Measurements from ENCODE around the gene GPN2. TPM values are rescaled to one million over a fixed set of nuclear protein-coding genes. Genes with fewer than 3 reads are reported as not detected.
"Not testable (repeated sequence)": the region's sequence is repeated elsewhere in the genome, so short reads cannot be mapped to it uniquely, and the experiment has no call there.

GPN2 gene
- total and polyA plus RNA-seq, 2 donors (not counting 1 experiment from before 2014, with no cell fraction given): 15.2 to 43.5 TPM

DNA sequence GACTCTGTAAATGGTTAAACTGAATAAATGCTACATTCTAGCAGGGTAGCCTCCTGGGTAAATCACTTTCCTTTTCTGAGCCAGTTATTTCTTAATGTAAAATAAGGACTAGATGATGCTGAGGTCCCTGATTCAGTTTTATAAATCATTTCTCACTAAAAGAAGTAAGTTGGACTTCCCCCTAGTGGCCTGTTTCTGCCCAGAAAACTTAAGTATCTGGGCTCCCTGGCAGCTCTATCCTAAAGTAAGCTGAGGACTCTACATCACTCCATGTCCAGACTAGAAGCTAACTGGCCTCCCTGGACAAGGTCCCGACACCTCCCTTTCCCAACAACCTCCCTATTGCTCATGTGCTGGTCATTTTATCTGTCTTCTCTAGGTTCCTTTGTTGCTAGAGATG is 3.0 kb downstream of the GPN2 start:
- H3K9ac ChIP-seq (ENCODE audit: low read length): no peak overlapping the region
- H3K27ac ChIP-seq (ENCODE audit: low read length in 2 of 2): no peak overlapping the region
- peaks cover 21 to 54% of the 10 kb centered on the region in 2 experiments for H3K36me3 ChIP-seq (replicated peaks in 1 of 2; ENCODE audit: control extremely low read depth in 1 of 2, control insufficient read depth in 1 of 2, extremely low read depth in 1 of 2, insufficient read depth in 2 of 2, low read length in 1 of 2)
- H3K4me3 ChIP-seq (ENCODE audit: control extremely low read depth in 1 of 5, extremely low read depth in 1 of 5, insufficient read depth in 1 of 5, low read depth in 2 of 5, low read length in 4 of 5): no peak overlapping the region
- DNase-seq (peak; percentile 45), ATAC-seq (ENCODE audit: low read depth) (no peak)
- no peak overlapping the region for H3K4me2 ChIP-seq (replicated peaks; ENCODE audit: low read depth, low read length, poor library complexity, severe bottlenecking)
- H3K79me2 ChIP-seq (ENCODE audit: control insufficient read depth, insufficient read depth, low read length): peaks cover 54% of the 10 kb centered on the region
- H3K9me3 ChIP-seq (ENCODE audit: control extremely low read depth in 1 of 3, control insufficient read depth in 2 of 3, insufficient read depth in 1 of 3, low read length in 2 of 3): peaks cover 0 to 3% (median 0%) of the 10 kb centered on the region in 3 donors
- peaks cover 15 to 21% of the 10 kb centered on the region in 2 donors for H3K4me1 ChIP-seq (ENCODE audit: control insufficient read depth in 2 of 2, insufficient read depth in 2 of 2, low read length in 2 of 2)
- Mint-ChIP-seq H3K27ac (peak overlapping the region; percentile 60), H3K27me3 (no peaks in the 10 kb centered on the region), H3K4me1 (peaks cover 33% of the 10 kb centered on the region), H3K9me3 (ENCODE audit: insufficient read depth) (no peaks in the 10 kb centered on the region), H3K4me3 (peak overlapping the region; percentile 47)
- intact Hi-C loops (cut with micrococcal nuclease): no loop called here
- no peaks in the 10 kb centered on the region for H3K27me3 ChIP-seq (replicated peaks in 1 of 4; ENCODE audit: control extremely low read depth in 1 of 4, control insufficient read depth in 3 of 4, insufficient read depth in 4 of 4, low read length in 3 of 4)
- no peak for TF ChIP-seq EZH2 (IDR thresholded peaks at IDR 0.05; ENCODE audit: borderline replicate concordance, insufficient read depth, low read depth, low read length, poor library complexity, severe bottlenecking)
- TF ChIP-seq, protein P1, sequence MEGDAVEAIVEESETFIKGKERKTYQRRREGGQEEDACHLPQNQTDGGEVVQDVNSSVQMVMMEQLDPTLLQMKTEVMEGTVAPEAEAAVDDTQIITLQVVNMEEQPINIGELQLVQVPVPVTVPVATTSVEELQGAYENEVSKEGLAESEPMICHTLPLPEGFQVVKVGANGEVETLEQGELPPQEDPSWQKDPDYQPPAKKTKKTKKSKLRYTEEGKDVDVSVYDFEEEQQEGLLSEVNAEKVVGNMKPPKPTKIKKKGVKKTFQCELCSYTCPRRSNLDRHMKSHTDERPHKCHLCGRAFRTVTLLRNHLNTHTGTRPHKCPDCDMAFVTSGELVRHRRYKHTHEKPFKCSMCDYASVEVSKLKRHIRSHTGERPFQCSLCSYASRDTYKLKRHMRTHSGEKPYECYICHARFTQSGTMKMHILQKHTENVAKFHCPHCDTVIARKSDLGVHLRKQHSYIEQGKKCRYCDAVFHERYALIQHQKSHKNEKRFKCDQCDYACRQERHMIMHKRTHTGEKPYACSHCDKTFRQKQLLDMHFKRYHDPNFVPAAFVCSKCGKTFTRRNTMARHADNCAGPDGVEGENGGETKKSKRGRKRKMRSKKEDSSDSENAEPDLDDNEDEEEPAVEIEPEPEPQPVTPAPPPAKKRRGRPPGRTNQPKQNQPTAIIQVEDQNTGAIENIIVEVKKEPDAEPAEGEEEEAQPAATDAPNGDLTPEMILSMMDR (IDR thresholded peaks at IDR 0.05): peak; percentile 39
- POLR2A ChIA-PET: interaction anchor here (0.6 to 1.3 kb wide), 3 partner anchors 13 to 35 kb away, joined by 3 to 7 read pairs (median 3); partner anchors contain the start of genes GPATCH3 and NUDC
- CTCF ChIA-PET: interaction anchor here (0.6 to 2.7 kb wide), 11 partner anchors 8 to 1723 kb away, joined by 3 to 9 read pairs (median 4); partner anchors contain the start of gene GPATCH3
- WGBS (ENCODE audit: insufficient coverage): no CpG with 5 or more reads among the region's 1 CpG
- peaks cover 27% of the 10 kb centered on the region for H4K20me1 ChIP-seq (ENCODE audit: control insufficient read depth, insufficient read depth, low read length, poor library complexity, severe bottlenecking)
- H2AFZ ChIP-seq (ENCODE audit: insufficient read depth, low read depth, low read length, poor library complexity, severe bottlenecking): no peak overlapping the region

DNA sequence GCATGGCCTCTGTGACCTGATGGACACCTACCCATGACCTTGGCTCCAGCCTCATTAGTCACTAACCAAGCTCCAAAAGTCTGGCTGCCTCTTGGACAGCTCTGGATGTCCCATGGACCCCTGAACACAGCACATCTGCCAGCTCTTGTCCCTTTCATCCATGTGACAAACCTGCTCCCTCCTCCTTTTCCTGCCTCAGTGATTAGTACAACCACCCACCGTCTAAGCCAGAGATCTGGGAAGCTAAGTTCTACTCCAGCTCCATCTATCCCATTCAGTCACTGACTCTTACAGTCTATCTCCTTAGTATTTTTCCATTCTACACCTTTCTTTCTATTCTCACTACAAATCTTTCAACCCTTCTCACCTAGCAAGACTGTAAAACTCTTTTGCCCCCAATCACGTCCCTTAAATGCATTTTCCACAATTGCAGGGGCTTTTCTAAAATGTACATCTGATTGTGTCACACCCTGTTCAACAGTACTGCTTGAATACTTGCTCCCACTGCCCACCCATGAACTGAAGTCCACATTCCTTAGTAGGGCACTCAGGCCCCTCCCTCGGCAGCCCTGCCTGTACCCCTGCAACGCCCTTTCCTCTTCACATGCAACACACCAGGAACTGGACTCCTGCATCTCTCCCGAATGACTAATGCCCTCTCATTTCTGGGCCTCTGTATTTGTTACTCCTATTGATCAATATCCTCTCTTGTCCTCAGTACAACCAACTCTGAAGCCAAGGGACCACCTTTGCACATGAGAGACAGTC is 7.2 kb downstream of the GPN2 start:
- Mint-ChIP-seq H3K4me3 (no peak overlapping the region), H3K27ac (no peak overlapping the region), H3K4me1 (peaks cover 8% of the 10 kb centered on the region), H3K9me3 (ENCODE audit: insufficient read depth) (no peaks in the 10 kb centered on the region), H3K27me3 (no peaks in the 10 kb centered on the region)
- no peak for DNase-seq
- WGBS (ENCODE audit: insufficient coverage): 97% methylated on average over 5 of the region's 5 CpGs
- no peak for ATAC-seq (ENCODE audit: low read depth)
- Histone ChIP-seq H4K20me1 (ENCODE audit: control insufficient read depth, insufficient read depth, low read length, poor library complexity, severe bottlenecking) (peaks cover 9% of the 10 kb centered on the region), H3K27me3 (replicated peaks in 1 of 4; ENCODE audit: control extremely low read depth in 1 of 4, control insufficient read depth in 3 of 4, insufficient read depth in 4 of 4, low read length in 3 of 4) (no peaks in the 10 kb centered on the region), H2AFZ (ENCODE audit: insufficient read depth, low read depth, low read length, poor library complexity, severe bottlenecking) (no peak overlapping the region), H3K27ac (ENCODE audit: low read length in 2 of 2) (no peak overlapping the region), H3K79me2 (ENCODE audit: control insufficient read depth, insufficient read depth, low read length) (peaks cover 35% of the 10 kb centered on the region), H3K9me3 (ENCODE audit: control extremely low read depth in 1 of 3, control insufficient read depth in 2 of 3, insufficient read depth in 1 of 3, low read length in 2 of 3) (no peaks in the 10 kb centered on the region), H3K4me3 (ENCODE audit: control extremely low read depth in 1 of 5, extremely low read depth in 1 of 5, insufficient read depth in 1 of 5, low read depth in 2 of 5, low read length in 4 of 5) (no peak overlapping the region), H3K9ac (ENCODE audit: low read length) (no peak overlapping the region), H3K4me1 (ENCODE audit: control insufficient read depth in 2 of 2, insufficient read depth in 2 of 2, low read length in 2 of 2) (peaks cover 0 to under 1% of the 10 kb centered on the region in 2 donors), H3K4me2 (replicated peaks; ENCODE audit: low read depth, low read length, poor library complexity, severe bottlenecking) (no peak overlapping the region), H3K36me3 (replicated peaks in 1 of 2; ENCODE audit: control extremely low read depth in 1 of 2, control insufficient read depth in 1 of 2, extremely low read depth in 1 of 2, insufficient read depth in 2 of 2, low read length in 1 of 2) (peaks cover 26 to 71% of the 10 kb centered on the region in 2 experiments)
- CTCF ChIA-PET: interaction anchor here (0.6 to 7.3 kb wide), 8 partner anchors 7 to 345 kb away, joined by 3 to 79 read pairs (median 7); partner anchors contain the start of gene GPN2
- POLR2A ChIA-PET: no interaction called here
- intact Hi-C loops (cut with micrococcal nuclease): no loop called here
- TF ChIP-seq, protein P1 (IDR thresholded peaks at IDR 0.05): no peak
- TF ChIP-seq EZH2 (IDR thresholded peaks at IDR 0.05; ENCODE audit: borderline replicate concordance, insufficient read depth, low read depth, low read length, poor library complexity, severe bottlenecking): no peak

DNA sequence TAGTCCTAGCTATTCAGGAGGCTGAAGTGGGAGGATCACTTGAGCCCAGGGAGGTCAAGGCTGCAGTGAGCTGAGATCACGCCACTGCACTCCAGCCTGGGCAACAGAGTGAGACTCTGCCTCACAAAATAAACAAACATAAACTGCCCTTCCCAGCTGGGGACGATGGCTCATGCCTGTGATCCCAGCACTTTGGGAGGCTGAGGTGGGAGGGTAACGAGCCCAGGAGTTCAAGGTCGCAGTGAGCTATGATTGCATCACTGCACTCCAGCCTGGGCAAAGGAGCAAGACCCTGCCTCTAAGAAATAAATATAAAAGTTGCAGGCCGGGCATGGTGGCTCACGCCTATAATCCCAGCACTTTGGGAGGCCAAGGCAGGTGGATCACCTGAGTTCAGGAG is 8.5 kb downstream of the GPN2 start:
- H3K4me1 ChIP-seq (ENCODE audit: control insufficient read depth in 2 of 2, insufficient read depth in 2 of 2, low read length in 2 of 2); intact Hi-C loops (cut with micrococcal nuclease); ATAC-seq (ENCODE audit: low read depth): not testable (repeated sequence)

More for the DNA sequence above, 8.5 kb downstream of the GPN2 start:
- H2AFZ ChIP-seq (ENCODE audit: insufficient read depth, low read depth, low read length, poor library complexity, severe bottlenecking); POLR2A ChIA-PET; H3K4me3 Mint-ChIP-seq; H3K4me3 ChIP-seq (ENCODE audit: control extremely low read depth in 1 of 5, extremely low read depth in 1 of 5, insufficient read depth in 1 of 5, low read depth in 2 of 5, low read length in 4 of 5); H3K27ac ChIP-seq (ENCODE audit: low read length in 2 of 2); H3K27ac Mint-ChIP-seq; H3K9ac ChIP-seq (ENCODE audit: low read length); H3K9me3 ChIP-seq (ENCODE audit: control extremely low read depth in 1 of 3, control insufficient read depth in 2 of 3, insufficient read depth in 1 of 3, low read length in 2 of 3); H3K9me3 Mint-ChIP-seq (ENCODE audit: insufficient read depth); H3K4me1 Mint-ChIP-seq; H3K27me3 ChIP-seq (replicated peaks in 1 of 4; ENCODE audit: control extremely low read depth in 1 of 4, control insufficient read depth in 3 of 4, insufficient read depth in 4 of 4, low read length in 3 of 4); DNase-seq; H3K27me3 Mint-ChIP-seq; H3K4me2 ChIP-seq (replicated peaks; ENCODE audit: low read depth, low read length, poor library complexity, severe bottlenecking): not testable (repeated sequence)
- 100% methylated on average over 5 of the region's 6 CpGs for WGBS (ENCODE audit: insufficient coverage)
- peaks cover 37% of the 10 kb centered on the region for H3K79me2 ChIP-seq (ENCODE audit: control insufficient read depth, insufficient read depth, low read length)
- H3K36me3 ChIP-seq (replicated peaks in 1 of 2; ENCODE audit: control extremely low read depth in 1 of 2, control insufficient read depth in 1 of 2, extremely low read depth in 1 of 2, insufficient read depth in 2 of 2, low read length in 1 of 2): peaks cover 24 to 77% of the 10 kb centered on the region in 2 experiments
- CTCF ChIA-PET: interaction anchor here (0.8 to 7.3 kb wide), 12 partner anchors 9 to 279 kb away, joined by 3 to 79 read pairs (median 4); partner anchors contain the start of gene GPN2
- peaks cover 16% of the 10 kb centered on the region for H4K20me1 ChIP-seq (ENCODE audit: control insufficient read depth, insufficient read depth, low read length, poor library complexity, severe bottlenecking)

Measured in B cell (primary cell).